HepG2 (cell line): ENCODE measurements around the gene RHOT2. TPM values are rescaled to one million over a fixed set of nuclear protein-coding genes. Genes with fewer than 3 reads are reported as not detected.
A peak's percentile ranks its signal among the peaks of the same experiment; 100 is the strongest.

Source experiments
- CBX5 ChIP-seq: sonication (generic); formaldehyde crosslinking; IDR thresholded peaks from 2 replicates; pipeline ENCODE4 v1.4.0; 2020; ENCODE audit warnings: missing genetic modification reagents, borderline replicate concordance
- ETV5 ChIP-seq: IDR thresholded peaks from 2 replicates; pipeline ENCODE4 v1.6.1; 2018; ENCODE audit warnings: missing biosample characterization, missing genetic modification reagents, inconsistent platforms, borderline replicate concordance
- SIX1 ChIP-seq: sonication (generic); formaldehyde crosslinking; IDR thresholded peaks from 2 replicates; pipeline ENCODE4 v1.4.0; 2020; ENCODE audit warnings: missing genetic modification reagents, borderline replicate concordance
- polyA plus RNA-seq, 8 experiments: library from polyadenylated mRNA; depleted of rRNA in 3 of 8; stranded (reverse) in 7 of 8; unstranded in 1 of 8; fragments of >200 nt; fragmentation: Illumina TruSeq in 4 of 8; extraction: Trizol in 4 of 8; gene quantifications; 2 replicates each; pipeline versions ENCODE4 v1.2.1 to v1.2.3, GENCODE V29; 2011 to 2016; ENCODE audit warnings: low read depth in 4 of 8, missing spikeins in 1 of 8, mixed read lengths in 1 of 8; ENCODE audit not compliant: insufficient read depth in 1 of 8
- total RNA-seq, 5 experiments: library from RNA; depleted of rRNA; stranded (reverse); fragments of >200 nt; fragmentation: Illumina TruSeq; extraction: Trizol; gene quantifications; 2 replicates each; pipeline ENCODE4 v1.2.3, GENCODE V29; 2016; ENCODE audit warnings: low read depth in 1 of 5
- TF ChIP-seq, protein P1 (sequence below): sonication (generic); formaldehyde crosslinking; IDR thresholded peaks from 2 replicates; pipeline ENCODE4 v1.4.0; 2020; ENCODE audit warnings: missing genetic modification reagents
- TF ChIP-seq, protein P2 (sequence below): sonication (generic); formaldehyde crosslinking; IDR thresholded peaks from 2 replicates; pipeline ENCODE4 v1.4.0; 2020; ENCODE audit warnings: mild to moderate bottlenecking, missing genetic modification reagents, borderline replicate concordance
- TF ChIP-seq, protein P3 (sequence below): IDR thresholded peaks from 2 replicates; pipeline ENCODE4 v1.6.1; 2012; ENCODE audit warnings: inconsistent platforms
- TF ChIP-seq, protein P4 (sequence below): sonication (generic); formaldehyde crosslinking; IDR thresholded peaks from 2 replicates; pipeline ENCODE4 v1.4.0; 2020; ENCODE audit warnings: missing genetic modification reagents, borderline replicate concordance
- TF ChIP-seq, protein P5 (sequence below): sonication (generic); formaldehyde crosslinking; IDR thresholded peaks from 2 replicates; pipeline ENCODE4 v1.4.0; 2020; ENCODE audit warnings: missing genetic modification reagents

The RHOT2 gene
- total and polyA plus RNA-seq, 2 of the 13 experiments (the other 11 are each of a cell fraction or from before 2014, with no cell fraction given): 63.6 to 76.9 TPM

DNA sequence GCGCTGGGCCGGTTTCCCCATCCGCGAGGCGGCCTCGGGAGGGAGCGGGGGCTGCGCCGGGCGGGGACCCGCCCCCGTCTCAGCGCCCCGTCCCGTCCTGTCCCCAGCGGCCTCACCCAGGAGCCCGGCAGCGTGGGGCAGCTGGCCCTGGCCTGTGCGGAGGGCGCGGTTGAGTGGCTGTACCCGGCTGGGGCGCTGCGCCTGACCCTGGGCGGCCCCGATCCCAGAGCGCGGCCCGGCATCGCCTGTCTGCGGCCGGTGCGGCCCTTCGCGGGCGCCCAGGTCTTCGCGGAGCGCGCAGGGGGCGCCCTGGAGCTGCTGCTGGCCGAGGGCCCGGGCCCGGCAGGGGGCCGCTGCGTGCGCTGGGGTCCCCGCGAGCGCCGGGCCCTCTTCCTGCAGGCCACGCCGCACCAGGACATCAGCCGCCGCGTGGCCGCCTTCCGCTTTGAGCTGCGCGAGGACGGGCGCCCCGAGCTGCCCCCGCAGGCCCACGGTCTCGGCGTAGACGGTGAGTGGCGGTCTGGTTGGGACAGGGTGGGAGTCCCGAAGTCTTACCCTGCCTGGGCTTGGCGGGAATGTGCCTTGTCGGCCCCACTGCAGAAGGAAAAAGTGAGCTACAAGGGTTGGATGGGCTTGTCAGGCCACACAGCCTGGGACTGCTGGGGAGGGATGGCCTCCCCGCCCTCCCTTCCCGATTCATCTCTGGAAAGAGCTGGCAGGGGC lies 47.7 kb downstream of the RHOT2 start (continued):
- TF ChIP-seq, protein P1, sequence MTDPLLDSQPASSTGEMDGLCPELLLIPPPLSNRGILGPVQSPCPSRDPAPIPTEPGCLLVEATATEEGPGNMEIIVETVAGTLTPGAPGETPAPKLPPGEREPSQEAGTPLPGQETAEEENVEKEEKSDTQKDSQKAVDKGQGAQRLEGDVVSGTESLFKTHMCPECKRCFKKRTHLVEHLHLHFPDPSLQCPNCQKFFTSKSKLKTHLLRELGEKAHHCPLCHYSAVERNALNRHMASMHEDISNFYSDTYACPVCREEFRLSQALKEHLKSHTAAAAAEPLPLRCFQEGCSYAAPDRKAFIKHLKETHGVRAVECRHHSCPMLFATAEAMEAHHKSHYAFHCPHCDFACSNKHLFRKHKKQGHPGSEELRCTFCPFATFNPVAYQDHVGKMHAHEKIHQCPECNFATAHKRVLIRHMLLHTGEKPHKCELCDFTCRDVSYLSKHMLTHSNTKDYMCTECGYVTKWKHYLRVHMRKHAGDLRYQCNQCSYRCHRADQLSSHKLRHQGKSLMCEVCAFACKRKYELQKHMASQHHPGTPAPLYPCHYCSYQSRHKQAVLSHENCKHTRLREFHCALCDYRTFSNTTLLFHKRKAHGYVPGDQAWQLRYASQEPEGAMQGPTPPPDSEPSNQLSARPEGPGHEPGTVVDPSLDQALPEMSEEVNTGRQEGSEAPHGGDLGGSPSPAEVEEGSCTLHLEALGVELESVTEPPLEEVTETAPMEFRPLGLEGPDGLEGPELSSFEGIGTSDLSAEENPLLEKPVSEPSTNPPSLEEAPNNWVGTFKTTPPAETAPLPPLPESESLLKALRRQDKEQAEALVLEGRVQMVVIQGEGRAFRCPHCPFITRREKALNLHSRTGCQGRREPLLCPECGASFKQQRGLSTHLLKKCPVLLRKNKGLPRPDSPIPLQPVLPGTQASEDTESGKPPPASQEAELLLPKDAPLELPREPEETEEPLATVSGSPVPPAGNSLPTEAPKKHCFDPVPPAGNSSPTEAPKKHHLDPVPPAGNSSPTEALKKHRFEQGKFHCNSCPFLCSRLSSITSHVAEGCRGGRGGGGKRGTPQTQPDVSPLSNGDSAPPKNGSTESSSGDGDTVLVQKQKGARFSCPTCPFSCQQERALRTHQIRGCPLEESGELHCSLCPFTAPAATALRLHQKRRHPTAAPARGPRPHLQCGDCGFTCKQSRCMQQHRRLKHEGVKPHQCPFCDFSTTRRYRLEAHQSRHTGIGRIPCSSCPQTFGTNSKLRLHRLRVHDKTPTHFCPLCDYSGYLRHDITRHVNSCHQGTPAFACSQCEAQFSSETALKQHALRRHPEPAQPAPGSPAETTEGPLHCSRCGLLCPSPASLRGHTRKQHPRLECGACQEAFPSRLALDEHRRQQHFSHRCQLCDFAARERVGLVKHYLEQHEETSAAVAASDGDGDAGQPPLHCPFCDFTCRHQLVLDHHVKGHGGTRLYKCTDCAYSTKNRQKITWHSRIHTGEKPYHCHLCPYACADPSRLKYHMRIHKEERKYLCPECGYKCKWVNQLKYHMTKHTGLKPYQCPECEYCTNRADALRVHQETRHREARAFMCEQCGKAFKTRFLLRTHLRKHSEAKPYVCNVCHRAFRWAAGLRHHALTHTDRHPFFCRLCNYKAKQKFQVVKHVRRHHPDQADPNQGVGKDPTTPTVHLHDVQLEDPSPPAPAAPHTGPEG: no peak
- TF ChIP-seq SIX1 (CRISPR knock-in tag) (no peak), ETV5 (CRISPR knock-in tag) (no peak; the same call in 1 of the 2 replicates), CBX5 (CRISPR knock-in tag) (no peak)
- TF ChIP-seq, protein P2, sequence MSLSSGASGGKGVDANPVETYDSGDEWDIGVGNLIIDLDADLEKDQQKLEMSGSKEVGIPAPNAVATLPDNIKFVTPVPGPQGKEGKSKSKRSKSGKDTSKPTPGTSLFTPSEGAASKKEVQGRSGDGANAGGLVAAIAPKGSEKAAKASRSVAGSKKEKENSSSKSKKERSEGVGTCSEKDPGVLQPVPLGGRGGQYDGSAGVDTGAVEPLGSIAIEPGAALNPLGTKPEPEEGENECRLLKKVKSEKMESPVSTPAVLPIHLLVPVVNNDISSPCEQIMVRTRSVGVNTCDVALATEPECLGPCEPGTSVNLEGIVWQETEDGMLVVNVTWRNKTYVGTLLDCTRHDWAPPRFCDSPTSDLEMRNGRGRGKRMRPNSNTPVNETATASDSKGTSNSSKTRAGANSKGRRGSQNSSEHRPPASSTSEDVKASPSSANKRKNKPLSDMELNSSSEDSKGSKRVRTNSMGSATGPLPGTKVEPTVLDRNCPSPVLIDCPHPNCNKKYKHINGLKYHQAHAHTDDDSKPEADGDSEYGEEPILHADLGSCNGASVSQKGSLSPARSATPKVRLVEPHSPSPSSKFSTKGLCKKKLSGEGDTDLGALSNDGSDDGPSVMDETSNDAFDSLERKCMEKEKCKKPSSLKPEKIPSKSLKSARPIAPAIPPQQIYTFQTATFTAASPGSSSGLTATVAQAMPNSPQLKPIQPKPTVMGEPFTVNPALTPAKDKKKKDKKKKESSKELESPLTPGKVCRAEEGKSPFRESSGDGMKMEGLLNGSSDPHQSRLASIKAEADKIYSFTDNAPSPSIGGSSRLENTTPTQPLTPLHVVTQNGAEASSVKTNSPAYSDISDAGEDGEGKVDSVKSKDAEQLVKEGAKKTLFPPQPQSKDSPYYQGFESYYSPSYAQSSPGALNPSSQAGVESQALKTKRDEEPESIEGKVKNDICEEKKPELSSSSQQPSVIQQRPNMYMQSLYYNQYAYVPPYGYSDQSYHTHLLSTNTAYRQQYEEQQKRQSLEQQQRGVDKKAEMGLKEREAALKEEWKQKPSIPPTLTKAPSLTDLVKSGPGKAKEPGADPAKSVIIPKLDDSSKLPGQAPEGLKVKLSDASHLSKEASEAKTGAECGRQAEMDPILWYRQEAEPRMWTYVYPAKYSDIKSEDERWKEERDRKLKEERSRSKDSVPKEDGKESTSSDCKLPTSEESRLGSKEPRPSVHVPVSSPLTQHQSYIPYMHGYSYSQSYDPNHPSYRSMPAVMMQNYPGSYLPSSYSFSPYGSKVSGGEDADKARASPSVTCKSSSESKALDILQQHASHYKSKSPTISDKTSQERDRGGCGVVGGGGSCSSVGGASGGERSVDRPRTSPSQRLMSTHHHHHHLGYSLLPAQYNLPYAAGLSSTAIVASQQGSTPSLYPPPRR: no peak
- TF ChIP-seq, protein P3, sequence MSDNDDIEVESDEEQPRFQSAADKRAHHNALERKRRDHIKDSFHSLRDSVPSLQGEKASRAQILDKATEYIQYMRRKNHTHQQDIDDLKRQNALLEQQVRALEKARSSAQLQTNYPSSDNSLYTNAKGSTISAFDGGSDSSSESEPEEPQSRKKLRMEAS: 0 out of 2 replicates have a peak, but pooled peaks have one; percentile 3
- TF ChIP-seq, protein P4, sequence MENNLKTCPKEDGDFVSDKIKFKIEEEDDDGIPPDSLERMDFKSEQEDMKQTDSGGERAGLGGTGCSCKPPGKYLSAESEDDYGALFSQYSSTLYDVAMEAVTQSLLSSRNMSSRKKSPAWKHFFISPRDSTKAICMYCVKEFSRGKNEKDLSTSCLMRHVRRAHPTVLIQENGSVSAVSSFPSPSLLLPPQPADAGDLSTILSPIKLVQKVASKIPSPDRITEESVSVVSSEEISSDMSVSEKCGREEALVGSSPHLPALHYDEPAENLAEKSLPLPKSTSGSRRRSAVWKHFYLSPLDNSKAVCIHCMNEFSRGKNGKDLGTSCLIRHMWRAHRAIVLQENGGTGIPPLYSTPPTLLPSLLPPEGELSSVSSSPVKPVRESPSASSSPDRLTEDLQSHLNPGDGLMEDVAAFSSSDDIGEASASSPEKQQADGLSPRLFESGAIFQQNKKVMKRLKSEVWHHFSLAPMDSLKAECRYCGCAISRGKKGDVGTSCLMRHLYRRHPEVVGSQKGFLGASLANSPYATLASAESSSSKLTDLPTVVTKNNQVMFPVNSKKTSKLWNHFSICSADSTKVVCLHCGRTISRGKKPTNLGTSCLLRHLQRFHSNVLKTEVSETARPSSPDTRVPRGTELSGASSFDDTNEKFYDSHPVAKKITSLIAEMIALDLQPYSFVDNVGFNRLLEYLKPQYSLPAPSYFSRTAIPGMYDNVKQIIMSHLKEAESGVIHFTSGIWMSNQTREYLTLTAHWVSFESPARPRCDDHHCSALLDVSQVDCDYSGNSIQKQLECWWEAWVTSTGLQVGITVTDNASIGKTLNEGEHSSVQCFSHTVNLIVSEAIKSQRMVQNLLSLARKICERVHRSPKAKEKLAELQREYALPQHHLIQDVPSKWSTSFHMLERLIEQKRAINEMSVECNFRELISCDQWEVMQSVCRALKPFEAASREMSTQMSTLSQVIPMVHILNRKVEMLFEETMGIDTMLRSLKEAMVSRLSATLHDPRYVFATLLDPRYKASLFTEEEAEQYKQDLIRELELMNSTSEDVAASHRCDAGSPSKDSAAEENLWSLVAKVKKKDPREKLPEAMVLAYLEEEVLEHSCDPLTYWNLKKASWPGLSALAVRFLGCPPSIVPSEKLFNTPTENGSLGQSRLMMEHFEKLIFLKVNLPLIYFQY: no peak
- TF ChIP-seq, protein P5, sequence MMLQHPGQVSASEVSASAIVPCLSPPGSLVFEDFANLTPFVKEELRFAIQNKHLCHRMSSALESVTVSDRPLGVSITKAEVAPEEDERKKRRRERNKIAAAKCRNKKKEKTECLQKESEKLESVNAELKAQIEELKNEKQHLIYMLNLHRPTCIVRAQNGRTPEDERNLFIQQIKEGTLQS (CRISPR knock-in tag): no peak
